ENCODE measurements around the gene ATP13A2. TPM values are rescaled to one million over a fixed set of nuclear protein-coding genes. Genes with fewer than 3 reads are reported as not detected.
"Not testable (repeated sequence)": the region's sequence is repeated elsewhere in the genome, so short reads cannot be mapped to it uniquely, and the experiment has no call there.

The ATP13A2 gene
- total RNA-seq, 4 donors from 2014 or later: 23.8 to 66.5 (median 41.8) TPM

DNA sequence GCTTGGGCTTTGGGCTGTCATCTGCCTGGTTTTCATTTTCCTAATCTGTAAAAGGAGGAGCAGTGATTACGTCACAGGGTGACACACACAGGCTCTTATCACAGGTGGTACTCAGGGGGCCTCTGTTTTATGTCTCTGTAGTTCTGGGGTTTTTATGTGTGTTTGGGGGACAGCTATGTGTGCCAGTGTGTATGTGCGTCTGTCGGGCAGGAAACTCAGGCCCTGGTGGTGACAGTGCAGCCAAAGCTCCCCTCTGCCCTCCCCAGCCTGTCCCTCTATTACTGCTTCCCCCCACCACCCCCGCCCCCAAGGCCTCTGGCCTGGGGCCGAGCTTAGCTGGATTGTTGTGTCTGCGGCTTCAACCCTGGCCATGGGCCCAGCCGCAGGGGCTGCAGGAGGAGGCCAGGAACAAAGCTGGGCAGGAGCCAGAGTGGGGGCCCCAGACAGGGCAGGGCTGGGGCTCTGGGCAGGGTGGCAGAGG lies 44.6 kb downstream of the ATP13A2 start:
- H3K9me3 ChIP-seq: no peaks in the 10 kb centered on the region
- H3K4me1 ChIP-seq: peaks cover 0 to 12% (median 10%) of the 10 kb centered on the region in 3 donors
- no peaks in the 10 kb centered on the region for H3K27me3 ChIP-seq
- TF ChIP-seq POLR2A (IDR thresholded peaks at IDR 0.05): no peak
- TF ChIP-seq, protein P1, sequence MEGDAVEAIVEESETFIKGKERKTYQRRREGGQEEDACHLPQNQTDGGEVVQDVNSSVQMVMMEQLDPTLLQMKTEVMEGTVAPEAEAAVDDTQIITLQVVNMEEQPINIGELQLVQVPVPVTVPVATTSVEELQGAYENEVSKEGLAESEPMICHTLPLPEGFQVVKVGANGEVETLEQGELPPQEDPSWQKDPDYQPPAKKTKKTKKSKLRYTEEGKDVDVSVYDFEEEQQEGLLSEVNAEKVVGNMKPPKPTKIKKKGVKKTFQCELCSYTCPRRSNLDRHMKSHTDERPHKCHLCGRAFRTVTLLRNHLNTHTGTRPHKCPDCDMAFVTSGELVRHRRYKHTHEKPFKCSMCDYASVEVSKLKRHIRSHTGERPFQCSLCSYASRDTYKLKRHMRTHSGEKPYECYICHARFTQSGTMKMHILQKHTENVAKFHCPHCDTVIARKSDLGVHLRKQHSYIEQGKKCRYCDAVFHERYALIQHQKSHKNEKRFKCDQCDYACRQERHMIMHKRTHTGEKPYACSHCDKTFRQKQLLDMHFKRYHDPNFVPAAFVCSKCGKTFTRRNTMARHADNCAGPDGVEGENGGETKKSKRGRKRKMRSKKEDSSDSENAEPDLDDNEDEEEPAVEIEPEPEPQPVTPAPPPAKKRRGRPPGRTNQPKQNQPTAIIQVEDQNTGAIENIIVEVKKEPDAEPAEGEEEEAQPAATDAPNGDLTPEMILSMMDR (IDR thresholded peaks at IDR 0.05): no peak
- no peak overlapping the region for H3K4me3 ChIP-seq
- H3K27ac ChIP-seq: no peak overlapping the region
- DNase-seq: no peak
- WGBS, 2 donors: 35 to 65% methylated on average over 2 to 3 of the region's 7 CpGs
- peaks cover 0 to 83% (median 25%) of the 10 kb centered on the region in 3 donors for H3K36me3 ChIP-seq
- intact Hi-C loops (cut with DNase I): no loop called here

DNA sequence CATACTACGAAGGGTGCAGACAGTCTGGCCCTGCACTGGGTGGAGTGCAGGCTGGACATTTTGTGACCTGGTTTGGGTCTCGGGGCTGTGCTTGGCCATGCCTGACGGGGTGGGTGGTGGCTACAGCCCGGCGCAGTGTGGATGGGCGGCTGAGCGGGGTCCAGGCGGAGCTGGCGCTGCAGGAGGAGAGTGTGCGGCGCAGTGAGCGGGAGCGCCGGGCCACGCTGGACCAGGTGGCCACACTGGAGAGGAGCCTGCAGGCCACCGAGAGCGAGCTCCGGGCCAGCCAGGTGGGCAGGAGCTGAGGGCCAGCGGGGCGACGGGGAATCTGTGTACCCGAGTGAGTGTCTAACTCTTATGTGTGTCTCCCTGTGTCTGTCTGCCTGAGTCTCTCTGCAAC lies 45.4 kb downstream of the ATP13A2 start:
- no peak overlapping the region for H3K4me3 ChIP-seq
- no peaks in the 10 kb centered on the region for H3K27me3 ChIP-seq
- peaks cover 0 to 79% (median 25%) of the 10 kb centered on the region in 3 donors for H3K36me3 ChIP-seq
- peaks cover 0 to 16% (median 10%) of the 10 kb centered on the region in 3 donors for H3K4me1 ChIP-seq
- 99% methylated on average over 17 of the region's 22 CpGs; no CpG with 5 or more reads in 1 of the 2 donors for WGBS, 2 donors
- TF ChIP-seq, protein P1 (IDR thresholded peaks at IDR 0.05): no peak
- TF ChIP-seq POLR2A (IDR thresholded peaks at IDR 0.05): no peak
- intact Hi-C loops (cut with DNase I): no loop called here
- DNase-seq: no peak
- H3K9me3 ChIP-seq: no peaks in the 10 kb centered on the region
- H3K27ac ChIP-seq: no peak overlapping the region

DNA sequence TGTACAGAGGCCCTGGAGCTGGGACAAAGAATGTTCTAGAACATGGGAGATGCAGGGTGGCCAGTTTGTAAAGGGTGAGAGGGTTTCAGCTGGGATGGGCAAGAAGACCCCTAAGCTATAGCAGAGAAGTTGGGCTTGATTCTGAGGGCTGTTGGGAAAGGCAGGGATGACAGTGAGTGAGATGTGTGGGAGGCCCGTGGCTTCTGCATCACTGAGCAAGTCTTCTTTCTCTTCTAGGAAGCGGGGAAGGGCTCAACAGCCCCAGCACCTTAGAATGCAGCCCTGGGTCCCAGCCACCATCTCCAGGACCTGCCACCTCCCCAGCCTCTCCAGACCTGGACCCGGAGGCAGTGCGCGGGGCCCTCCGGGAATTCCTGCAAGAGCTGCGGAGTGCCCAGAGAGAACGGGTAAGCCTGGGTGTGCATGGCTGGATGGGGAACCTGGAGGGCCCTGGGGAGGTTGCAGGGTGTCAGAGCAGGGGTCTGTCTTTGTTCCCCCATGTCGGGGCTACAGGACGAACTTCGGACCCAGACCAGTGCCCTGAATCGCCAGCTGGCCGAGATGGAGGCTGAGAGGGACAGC lies 46.2 kb downstream of the ATP13A2 start:
- H3K27me3 ChIP-seq: no peaks in the 10 kb centered on the region
- no peak overlapping the region for H3K27ac ChIP-seq
- 89 to 93% methylated on average over 2 of the region's 13 CpGs for WGBS, 2 donors
- intact Hi-C loops (cut with DNase I): no loop called here
- no peak for TF ChIP-seq POLR2A (IDR thresholded peaks at IDR 0.05)
- H3K4me1 ChIP-seq: peaks cover 0 to 22% (median 10%) of the 10 kb centered on the region in 3 donors
- peaks cover 0 to 72% (median 24%) of the 10 kb centered on the region in 3 donors for H3K36me3 ChIP-seq
- no peak overlapping the region for H3K4me3 ChIP-seq
- H3K9me3 ChIP-seq: no peaks in the 10 kb centered on the region
- DNase-seq: no peak

DNA sequence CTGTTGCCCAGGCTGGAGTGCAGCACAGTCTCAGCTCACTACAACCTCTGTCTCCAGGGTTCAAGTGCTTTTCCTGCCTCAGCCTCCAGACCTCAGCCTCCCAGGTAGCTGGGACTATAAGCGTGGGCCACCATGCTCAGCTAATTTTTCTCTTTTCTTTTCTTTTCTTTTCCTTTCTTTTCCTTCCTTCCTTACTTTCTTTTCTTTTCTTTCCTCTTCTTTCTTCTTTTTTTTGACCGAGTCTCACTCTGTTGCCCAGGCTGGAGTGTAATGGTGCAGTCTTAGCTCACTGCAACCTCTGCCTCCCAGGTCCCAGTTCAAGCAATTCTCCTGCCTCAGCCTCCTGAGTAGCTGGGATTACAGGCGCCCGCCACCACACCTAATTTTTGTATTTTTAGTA lies 47.6 kb downstream of the ATP13A2 start:
- not testable (repeated sequence) for H3K9me3 ChIP-seq, DNase-seq, H3K27ac ChIP-seq, H3K4me3 ChIP-seq, H3K27me3 ChIP-seq
- peaks cover 0 to 28% (median 10%) of the 10 kb centered on the region in 3 donors for H3K4me1 ChIP-seq
- intact Hi-C loops (cut with DNase I): loop anchor here (5.0 kb wide), 1 partner anchor 78 kb away; no protein-coding TSS in a partner anchor
- H3K36me3 ChIP-seq: peaks cover 0 to 62% (median 19%) of the 10 kb centered on the region in 3 donors
- WGBS, 2 donors: 95% methylated on average over 3 to 4 of the region's 4 CpGs

DNA sequence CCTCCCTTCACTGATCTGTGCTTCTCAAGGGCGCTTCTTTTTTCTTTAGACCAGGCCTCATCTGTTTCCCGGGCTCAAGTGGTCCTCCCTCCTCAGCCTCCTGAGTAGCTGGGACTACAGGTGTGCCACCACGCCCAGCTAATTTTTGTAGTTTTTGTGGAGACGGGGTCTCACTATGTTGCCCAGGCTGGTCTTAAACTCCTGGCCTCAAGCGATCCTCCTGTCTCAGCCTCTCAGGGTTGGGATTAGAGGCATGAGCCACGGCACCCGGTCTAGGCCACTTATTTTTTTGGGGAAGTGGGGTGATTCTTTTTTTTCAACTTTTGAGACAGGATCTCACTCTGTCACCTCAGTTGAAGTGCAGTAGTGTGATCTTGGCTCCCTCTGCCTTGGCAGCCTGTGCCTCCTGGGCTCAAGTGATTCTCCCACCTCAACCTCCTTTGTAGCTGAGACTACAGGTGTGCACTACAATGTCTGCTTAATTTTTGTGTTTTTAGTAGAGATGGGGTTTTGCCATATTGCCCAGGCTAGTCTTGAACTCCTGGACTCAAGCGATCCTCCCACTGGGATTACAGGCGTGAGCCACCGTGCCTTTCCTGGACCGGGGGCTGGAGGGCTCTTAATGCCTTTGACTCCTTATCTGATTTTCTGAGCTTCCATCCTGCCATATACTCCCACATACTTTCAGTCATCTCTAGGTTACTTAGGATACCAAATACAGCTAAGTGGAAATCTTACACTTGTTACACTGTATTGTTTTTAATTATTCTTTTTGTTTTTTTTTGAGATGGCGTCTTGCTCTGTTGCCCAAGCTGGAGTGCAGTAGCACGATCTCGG lies 50.2 kb downstream of the ATP13A2 start:
- Histone ChIP-seq H3K9me3 (no peaks in the 10 kb centered on the region), H3K36me3 (peaks cover 0 to 62% (median 9%) of the 10 kb centered on the region in 3 donors), H3K4me3 (peak overlapping the region in 3 of 4 donors; percentile 27 to 68 (median 50)), H3K27ac (peak overlapping the region in 1 of 4 donors; percentile 69), H3K27me3 (no peaks in the 10 kb centered on the region), H3K4me1 (peaks cover 0 to 17% (median 0%) of the 10 kb centered on the region in 3 donors)
- intact Hi-C loops (cut with DNase I): loop anchor here (5.0 kb wide), 1 partner anchor 81 kb away; no protein-coding TSS in a partner anchor
- TF ChIP-seq POLR2A (IDR thresholded peaks at IDR 0.05): no peak
- TF ChIP-seq, protein P1 (IDR thresholded peaks at IDR 0.05): no peak
- 91 to 93% methylated on average over 14 of the region's 14 CpGs for WGBS, 2 donors
- DNase-seq: no peak
